ENCODE results near the gene ZNF75A.
"Not testable (repeated sequence)": the region's sequence is repeated elsewhere in the genome, so short reads cannot be mapped to it uniquely, and the experiment has no call there.

The ZNF75A gene

GRCh38 chr16:3305109-3306068 is at the start of gene ZNF75A, which contains the start of gene TIGD7:
TSS of gene ZNF75A (plus strand) at chr16:3305497. CDS start at chr16:3308429, 2,932 bp downstream.
TSS of gene TIGD7 (minus strand) at chr16:3305430. CDS start at chr16:3300614, 4,816 bp downstream.
- peak; percentile 85 for DNase-seq

DNA sequence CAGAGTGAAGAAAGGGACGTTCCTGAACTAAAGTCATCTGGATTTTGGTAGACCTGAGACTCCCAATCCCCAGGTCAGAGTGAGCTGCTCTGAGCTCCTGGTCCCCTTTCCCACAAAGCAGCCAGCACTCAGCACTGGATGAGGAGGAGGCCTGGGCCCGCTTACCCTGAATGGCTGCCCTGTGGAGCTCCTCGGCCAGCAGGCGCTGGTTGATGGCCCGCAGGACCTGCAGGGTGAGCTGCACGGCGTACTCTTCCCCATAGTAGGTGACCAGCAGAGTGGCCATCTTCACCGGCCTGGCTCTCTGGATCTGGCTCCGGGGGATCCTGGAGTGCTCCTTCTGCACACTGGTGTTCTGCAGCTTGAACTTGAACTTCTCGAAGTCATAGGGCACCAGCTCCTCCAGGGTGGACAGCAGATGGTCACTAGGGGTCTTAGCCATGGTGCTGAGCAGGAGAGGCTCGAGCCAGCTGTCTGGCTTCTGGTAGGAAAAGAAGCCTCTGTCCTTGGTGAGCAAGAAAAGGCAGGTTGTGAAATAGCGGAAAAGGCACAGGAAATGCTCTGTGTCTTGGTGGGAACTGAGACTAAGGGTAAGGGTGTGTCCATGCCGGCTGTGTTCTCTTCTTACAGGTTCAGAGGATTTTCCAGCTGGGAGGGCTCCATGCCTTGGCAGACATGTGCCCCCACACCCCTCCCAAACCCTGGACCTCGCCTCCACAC is 49.0 kb upstream of the ZNF75A start, which contains the start of gene MEFV:
MEFV (minus strand) TSS at position 488 of the 720 bp plus-strand sequence; CDS start at position 442, 46 bp downstream.
- no peak for DNase-seq

DNA sequence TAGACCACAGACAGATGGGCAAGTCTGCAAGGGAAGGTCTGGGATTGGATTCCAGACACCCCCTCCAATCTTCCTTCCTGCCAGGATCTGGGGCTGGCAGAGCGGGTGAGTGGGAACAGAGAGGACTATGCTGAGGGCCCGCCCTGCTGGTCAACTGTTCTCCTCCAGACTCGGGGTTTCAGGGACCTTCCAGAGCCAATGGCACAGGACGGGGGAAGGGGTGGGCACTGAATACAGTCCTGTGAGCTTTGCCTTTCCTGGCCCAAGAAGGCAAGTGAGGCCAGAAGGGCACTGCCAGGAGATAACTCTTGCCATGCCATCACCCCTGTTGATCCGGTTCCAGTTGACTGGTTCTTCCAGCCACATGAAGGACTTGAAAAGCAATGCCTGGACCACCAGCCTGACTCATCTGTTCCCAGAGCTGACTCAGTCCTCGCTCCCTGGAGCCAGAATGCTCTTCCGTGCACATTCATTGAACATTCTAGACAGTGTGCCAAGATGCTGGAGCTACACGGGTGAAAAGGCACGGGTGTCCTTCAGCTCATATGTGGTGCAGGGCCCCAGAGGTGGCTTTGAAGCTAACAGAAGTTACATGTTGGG is 48.3 kb upstream of the ZNF75A start:
- DNase-seq = no peak

- no peak for DNase-seq
These were observed 45.5 kb upstream of the ZNF75A start for GRCh38 chr16:3259836-3260235.

- no peak for DNase-seq
These were observed 42.8 kb upstream of the ZNF75A start for GRCh38 chr16:3262517-3262916.

- DNase-seq = peak; percentile 99
These were observed 40.9 kb upstream of the ZNF75A start for GRCh38 chr16:3264137-3265036.

DNA sequence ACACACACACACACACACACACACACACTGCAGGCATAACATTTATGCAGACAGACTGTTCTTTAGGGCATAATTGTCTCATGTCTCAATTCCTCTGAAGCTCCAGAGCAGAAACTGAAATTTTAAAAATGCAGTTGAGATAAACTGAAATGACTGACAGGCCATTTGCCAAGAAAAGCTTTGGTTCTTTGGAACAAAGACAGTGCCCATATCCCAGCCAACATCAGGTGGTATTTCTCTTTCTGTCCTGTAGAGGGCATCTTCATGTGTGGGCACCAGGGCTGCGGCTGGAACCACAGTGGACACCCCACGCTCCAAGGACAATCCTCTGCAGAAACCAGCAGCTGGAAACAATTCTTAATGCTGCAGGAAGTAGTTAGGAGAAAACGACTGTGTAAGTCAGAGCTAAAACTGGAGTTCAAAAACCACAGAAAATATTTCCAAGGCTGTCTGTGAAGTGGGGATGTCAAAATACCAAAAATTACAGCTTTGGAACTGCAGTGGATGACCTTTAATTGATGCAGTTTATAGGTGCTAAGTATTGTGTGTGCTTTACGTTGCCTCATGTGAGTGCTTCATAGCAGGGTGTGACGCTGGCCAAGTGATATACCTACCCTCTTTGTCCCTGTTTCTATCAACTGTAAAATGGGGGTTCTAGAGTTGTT is 38.3 kb upstream of the ZNF75A start:
- peak; percentile 30 for DNase-seq

GRCh38 chr16:3268294-3268693 is 37.0 kb upstream of the ZNF75A start:
- DNase-seq = no peak

DNA sequence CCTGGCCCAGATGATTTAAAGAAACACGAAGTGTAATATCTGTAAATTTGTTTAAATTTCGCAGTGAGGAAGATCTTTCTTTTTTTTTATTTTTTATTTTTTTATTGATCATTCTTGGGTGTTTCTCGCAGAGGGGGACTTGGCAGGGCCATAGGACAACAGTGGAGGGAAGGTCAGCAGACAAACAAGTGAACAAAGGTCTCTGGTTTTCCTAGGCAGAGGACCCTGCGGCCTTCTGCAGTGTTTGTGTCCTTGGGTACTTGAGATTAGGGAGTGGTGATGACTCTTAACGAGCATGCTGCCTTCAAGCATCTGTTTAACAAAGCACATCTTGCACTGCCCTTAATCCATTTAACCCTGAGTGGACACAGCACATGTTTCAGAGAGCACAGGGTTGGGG is 34.6 kb upstream of the ZNF75A start:
- DNase-seq = not testable (repeated sequence)

DNA sequence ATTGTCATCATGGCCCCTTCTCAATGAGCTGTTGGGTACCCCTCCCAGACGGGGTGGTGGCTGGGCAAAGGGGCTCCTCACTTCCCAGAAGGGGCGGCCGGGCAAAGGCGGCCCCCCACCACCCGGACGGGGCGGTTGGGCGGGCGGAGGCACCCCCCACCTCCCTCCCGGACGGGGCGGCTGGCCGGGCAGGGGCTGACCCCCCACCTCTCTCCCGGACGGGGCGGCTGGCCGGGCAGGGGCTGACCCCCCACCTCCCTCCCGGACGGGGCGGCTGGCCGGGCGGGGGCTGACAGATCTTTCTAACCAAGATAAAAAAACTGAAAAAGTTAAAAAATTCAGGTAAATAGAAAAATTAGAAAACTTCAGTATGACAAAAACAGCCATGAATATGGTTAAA is 34.0 kb upstream of the ZNF75A start:
- not testable (repeated sequence) for DNase-seq

GRCh38 chr16:3274490-3274889 is 30.8 kb upstream of the ZNF75A start:
- DNase-seq = no peak

DNA sequence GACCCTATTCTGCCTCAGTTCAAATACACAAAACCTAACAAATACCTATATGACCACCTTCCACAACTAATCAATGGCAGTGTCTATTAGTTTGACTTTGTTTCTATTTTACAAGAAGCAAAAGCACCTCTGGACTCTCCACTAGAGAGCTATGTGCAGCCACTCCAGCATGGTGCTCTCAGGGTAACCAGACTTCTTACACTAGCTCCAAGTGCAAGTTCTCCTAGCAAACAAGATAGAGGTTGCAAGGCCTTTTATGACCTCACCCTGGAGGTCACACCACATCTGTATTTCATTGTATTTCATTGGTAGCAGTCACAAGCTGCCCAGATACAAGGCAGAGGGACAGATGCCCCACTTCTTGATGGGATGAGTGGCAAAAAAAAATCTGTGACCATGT is 30.4 kb upstream of the ZNF75A start:
- DNase-seq = no peak

- no peak for DNase-seq
These were observed 28.6 kb upstream of the ZNF75A start for GRCh38 chr16:3276679-3277078.

DNA sequence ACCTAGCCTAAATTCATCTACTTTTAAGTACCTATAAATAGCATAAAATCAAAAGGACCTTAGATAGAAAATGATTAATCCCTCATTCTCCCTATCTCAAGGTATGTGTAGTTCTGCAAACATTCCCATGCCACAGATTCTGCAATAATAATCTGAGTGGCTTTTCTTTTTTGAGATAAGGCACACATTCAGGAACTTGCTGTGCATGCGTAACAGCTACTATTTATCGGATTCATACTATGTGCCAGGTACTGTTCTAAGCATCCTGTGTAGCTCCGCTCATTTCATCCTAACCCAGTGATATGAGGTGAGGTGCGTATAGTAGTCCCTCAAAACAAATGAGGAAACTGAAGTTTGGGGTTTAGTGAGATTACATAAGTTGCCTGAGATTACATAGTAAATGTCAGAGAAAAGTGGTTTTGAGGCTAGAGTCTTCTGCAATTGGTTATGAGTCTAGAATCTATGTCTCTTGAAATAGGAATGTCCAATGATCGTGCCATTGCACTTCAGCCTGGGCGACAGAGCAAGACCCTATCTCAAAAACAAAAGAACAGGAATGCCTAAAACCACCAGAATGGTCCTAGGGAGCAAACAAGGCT is 24.0 kb upstream of the ZNF75A start:
- DNase-seq = no peak

DNA sequence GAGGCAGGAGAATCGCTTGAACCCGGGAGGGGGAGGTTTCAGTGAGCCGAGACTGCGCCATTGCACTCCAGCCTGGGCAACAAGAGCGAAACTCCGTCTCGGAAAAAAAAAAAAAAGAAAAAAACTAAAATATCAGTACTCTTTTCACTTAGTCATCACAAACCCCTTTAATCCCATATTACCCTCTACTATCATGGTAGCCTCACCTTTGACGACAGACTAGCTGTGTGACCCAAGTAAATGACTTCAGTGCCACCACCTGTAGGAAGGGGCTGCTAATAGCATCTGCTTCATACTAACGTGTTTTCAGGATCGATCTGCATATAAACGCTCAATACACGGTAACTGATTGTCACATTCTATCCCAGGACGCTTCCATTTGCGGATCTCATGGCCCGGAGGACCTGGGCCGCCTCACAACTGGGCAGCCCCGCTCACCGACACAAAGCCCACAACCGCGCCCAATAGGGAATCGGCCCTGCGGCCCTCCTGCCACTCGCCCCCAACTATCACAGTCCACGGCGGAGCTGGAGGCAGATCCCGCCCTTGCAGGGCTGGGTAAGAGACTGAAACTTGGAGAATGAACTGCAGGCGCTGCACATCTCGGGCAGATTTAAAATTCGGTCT is 23.1 kb upstream of the ZNF75A start:
- peak; percentile 81 for DNase-seq

- peak; percentile 98 for DNase-seq
These were observed 22.4 kb upstream of the ZNF75A start, which contains the start of gene ZNF263 for GRCh38 chr16:3282730-3283542. TSS of gene ZNF263 (plus strand) at chr16:3283491. CDS start at chr16:3283819, 328 bp downstream.

DNA sequence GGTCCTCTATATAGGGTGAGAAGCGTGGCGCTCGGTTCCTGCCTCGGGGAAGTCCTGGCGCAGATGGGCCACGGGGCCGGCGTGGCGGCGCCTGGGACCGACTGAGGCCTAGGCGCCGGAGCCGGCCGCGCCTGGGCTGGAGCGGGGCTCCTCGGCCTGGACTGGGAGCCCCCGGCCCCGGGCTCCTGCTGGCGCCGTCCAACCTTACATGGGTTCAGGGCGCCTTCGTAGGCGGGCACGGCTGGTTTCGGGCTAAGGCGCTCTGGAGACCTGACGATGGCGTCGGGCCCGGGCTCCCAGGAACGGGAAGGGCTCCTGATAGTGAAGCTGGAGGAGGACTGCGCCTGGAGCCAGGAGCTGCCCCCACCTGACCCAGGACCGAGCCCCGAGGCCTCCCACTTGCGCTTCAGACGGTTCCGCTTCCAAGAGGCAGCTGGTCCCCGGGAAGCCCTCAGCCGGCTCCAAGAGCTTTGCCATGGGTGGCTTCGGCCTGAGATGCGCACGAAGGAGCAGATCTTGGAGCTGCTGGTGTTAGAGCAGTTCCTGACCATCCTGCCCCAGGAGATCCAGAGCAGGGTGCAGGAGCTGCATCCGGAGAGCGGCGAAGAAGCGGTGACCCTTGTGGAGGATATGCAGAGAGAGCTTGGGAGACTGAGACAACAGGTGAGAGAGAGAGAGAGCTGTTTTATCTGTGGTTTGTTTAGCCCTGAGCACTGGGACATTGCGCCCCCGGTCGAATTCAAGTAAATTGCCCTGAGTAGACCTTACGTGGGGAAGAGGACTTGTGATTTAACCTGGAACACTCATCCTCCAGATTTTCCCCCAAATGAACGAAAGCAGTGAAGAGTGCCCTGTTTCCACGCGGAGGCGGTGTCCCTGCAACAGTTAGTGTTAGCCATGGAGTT is 21.5 kb upstream of the ZNF75A start:
- peak; percentile 45 for DNase-seq

DNA sequence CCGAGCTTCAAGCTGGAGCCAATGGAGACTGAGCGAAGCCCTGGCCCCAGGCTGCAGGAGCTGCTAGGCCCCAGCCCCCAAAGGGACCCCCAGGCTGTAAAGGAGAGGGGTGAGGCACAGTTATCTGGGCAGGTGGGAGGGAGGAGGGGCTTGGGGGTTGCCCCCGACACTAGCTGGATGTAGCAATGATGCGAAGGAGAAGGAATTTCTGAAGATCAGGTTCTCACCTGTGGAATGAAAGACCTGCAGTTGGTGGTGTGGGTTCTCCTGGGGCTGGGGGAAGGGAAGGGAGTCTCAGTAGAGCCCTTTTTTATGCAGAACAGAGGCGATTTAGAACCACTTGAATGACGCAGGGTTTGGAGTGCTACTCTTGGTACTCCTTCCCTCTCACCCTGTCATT is 20.2 kb upstream of the ZNF75A start:
- DNase-seq = no peak
